ENCODE measurements around the gene TAPT1. TPM values are rescaled to one million over a fixed set of nuclear protein-coding genes. Genes with fewer than 3 reads are reported as not detected.

The TAPT1 gene
- total and polyA plus RNA-seq, 9 of the 15 experiments (the other 6 are each of a cell fraction or from before 2014, with no cell fraction given) = 1.6 to 36.7 (median 20.7) TPM

DNA sequence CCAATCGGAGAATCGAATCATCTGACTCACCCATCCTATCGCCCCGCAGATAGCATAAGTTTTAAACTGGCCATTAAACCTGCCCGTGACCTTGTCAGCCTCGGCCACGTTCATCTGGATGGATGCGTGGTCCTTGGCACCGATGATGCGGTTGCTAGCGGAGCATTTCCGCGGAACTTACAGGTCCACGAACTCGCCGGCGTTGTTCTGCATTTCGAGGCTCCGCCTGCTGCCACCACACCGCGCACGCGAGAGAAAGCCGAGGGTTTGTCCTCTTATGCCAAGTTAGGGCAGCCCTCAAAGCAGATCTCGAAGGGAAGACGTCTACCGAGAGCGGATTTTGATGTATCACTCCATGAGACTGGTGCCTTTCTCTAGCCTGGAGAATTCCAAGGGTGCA is 30.1 kb upstream of the TAPT1 start:
- Histone ChIP-seq H3K9me3 (replicated peaks; ENCODE audit: control insufficient read depth, insufficient read depth, low read depth, low read length) (no peaks in the 10 kb centered on the region; the same call in 1 of the 2 replicates), H3K36me3 (ENCODE audit: control insufficient read depth, insufficient read depth, low read length) (no peaks in the 10 kb centered on the region), H3K9me1 (ENCODE audit: control insufficient read depth, insufficient read depth, low read length) (no peaks in the 10 kb centered on the region), H2AFZ (ENCODE audit: low read depth, low read length) (no peak overlapping the region), H3K4me3 (no peak overlapping the region), H3K79me2 (ENCODE audit: control insufficient read depth, insufficient read depth, low read length) (no peaks in the 10 kb centered on the region), H3K4me1 (replicated peaks in 1 of 2; ENCODE audit: control insufficient read depth in 2 of 2, insufficient read depth in 2 of 2, low read length in 2 of 2) (no peaks in the 10 kb centered on the region; a peak in 1 of 5 replicates), H3K9ac (ENCODE audit: insufficient read depth in 1 of 2, low read depth in 2 of 2, low read length in 2 of 2) (no peak overlapping the region), H4K20me1 (replicated peaks; ENCODE audit: control insufficient read depth, insufficient read depth, low read length) (no peaks in the 10 kb centered on the region), H3K27ac (ENCODE audit: extremely low read depth, low read depth, low read length) (no peak overlapping the region), H3K27me3 (ENCODE audit: control insufficient read depth in 2 of 2, insufficient read depth in 2 of 2, low read length in 2 of 2) (0 out of 5 replicates have a peak, but pooled peaks cover 0 to 5% of the 10 kb centered on the region in 2 experiments), H3K4me2 (ENCODE audit: insufficient read depth, low read length) (no peak overlapping the region)
- POLR2A ChIA-PET = no interaction called here
- WGBS (ENCODE audit: insufficient coverage, low coverage, missing lambda C conversion rate) = 48% methylated on average over 26 of the region's 28 CpGs
- TF ChIP-seq ZNF507 (tag; conservative IDR thresholded peaks at IDR 0.05) (no peak), MAFF (IDR thresholded peaks at IDR 0.05; ENCODE audit: low read length) (no peak), TCF7 (IDR thresholded peaks at IDR 0.05; ENCODE audit: borderline replicate concordance) (no peak), ATF3 (IDR thresholded peaks at IDR 0.05) (no peak), ATF3 (CRISPR knock-in tag; conservative IDR thresholded peaks at IDR 0.05) (no peak), ZNF232 (CRISPR knock-in tag; IDR thresholded peaks at IDR 0.05) (no peak), ETV6 (IDR thresholded peaks at IDR 0.05; ENCODE audit: borderline replicate concordance in 1 of 2, low read depth in 2 of 2, low read length in 1 of 2) (no peak), ETV6 (CRISPR knock-in tag; IDR thresholded peaks at IDR 0.05; ENCODE audit: borderline replicate concordance) (no peak), RBM34 (IDR thresholded peaks at IDR 0.05; ENCODE audit: borderline replicate concordance, insufficient read depth, low read length) (no peak), ZNF324 (CRISPR knock-in tag; IDR thresholded peaks at IDR 0.05) (no peak), ZNF239 (CRISPR knock-in tag; IDR thresholded peaks at IDR 0.05) (no peak)
- TF ChIP-seq, protein P1, sequence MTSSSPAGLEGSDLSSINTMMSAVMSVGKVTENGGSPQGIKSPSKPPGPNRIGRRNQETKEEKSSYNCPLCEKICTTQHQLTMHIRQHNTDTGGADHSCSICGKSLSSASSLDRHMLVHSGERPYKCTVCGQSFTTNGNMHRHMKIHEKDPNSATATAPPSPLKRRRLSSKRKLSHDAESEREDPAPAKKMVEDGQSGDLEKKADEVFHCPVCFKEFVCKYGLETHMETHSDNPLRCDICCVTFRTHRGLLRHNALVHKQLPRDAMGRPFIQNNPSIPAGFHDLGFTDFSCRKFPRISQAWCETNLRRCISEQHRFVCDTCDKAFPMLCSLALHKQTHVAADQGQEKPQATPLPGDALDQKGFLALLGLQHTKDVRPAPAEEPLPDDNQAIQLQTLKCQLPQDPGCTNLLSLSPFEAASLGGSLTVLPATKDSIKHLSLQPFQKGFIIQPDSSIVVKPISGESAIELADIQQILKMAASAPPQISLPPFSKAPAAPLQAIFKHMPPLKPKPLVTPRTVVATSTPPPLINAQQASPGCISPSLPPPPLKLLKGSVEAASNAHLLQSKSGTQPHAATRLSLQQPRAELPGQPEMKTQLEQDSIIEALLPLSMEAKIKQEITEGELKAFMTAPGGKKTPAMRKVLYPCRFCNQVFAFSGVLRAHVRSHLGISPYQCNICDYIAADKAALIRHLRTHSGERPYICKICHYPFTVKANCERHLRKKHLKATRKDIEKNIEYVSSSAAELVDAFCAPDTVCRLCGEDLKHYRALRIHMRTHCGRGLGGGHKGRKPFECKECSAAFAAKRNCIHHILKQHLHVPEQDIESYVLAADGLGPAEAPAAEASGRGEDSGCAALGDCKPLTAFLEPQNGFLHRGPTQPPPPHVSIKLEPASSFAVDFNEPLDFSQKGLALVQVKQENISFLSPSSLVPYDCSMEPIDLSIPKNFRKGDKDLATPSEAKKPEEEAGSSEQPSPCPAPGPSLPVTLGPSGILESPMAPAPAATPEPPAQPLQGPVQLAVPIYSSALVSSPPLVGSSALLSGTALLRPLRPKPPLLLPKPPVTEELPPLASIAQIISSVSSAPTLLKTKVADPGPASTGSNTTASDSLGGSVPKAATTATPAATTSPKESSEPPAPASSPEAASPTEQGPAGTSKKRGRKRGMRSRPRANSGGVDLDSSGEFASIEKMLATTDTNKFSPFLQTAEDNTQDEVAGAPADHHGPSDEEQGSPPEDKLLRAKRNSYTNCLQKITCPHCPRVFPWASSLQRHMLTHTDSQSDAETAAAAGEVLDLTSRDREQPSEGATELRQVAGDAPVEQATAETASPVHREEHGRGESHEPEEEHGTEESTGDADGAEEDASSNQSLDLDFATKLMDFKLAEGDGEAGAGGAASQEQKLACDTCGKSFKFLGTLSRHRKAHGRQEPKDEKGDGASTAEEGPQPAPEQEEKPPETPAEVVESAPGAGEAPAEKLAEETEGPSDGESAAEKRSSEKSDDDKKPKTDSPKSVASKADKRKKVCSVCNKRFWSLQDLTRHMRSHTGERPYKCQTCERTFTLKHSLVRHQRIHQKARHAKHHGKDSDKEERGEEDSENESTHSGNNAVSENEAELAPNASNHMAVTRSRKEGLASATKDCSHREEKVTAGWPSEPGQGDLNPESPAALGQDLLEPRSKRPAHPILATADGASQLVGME (CRISPR knock-in tag; IDR thresholded peaks at IDR 0.05) = no peak
- TF ChIP-seq, protein P2, sequence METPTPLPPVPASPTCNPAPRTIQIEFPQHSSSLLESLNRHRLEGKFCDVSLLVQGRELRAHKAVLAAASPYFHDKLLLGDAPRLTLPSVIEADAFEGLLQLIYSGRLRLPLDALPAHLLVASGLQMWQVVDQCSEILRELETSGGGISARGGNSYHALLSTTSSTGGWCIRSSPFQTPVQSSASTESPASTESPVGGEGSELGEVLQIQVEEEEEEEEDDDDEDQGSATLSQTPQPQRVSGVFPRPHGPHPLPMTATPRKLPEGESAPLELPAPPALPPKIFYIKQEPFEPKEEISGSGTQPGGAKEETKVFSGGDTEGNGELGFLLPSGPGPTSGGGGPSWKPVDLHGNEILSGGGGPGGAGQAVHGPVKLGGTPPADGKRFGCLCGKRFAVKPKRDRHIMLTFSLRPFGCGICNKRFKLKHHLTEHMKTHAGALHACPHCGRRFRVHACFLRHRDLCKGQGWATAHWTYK (CRISPR knock-in tag; IDR thresholded peaks at IDR 0.05) = no peak
- CTCF ChIA-PET (ENCODE audit: low intra/inter-chr PET ratio) = no interaction called here
- intact Hi-C loops (cut with micrococcal nuclease) (no loop called here), in situ Hi-C loops (cut with MboI) (loop anchor here (25.0 kb wide), 1 partner anchor 444 kb away; no protein-coding TSS in a partner anchor)
- FAIRE-seq (no peak), ATAC-seq (no peak), DNase-seq (ENCODE audit: extremely low read depth in 1 of 4, low spot score in 3 of 4) (no peak)
- BruUV-seq (replicated peaks) = no TSS peak

All from K562 (cell line).